A673 (cell line): ENCODE data around the gene UVRAG. TPM values are rescaled to one million over a fixed set of nuclear protein-coding genes. Genes with fewer than 3 reads are reported as not detected.

Experiments used
- BruUV-seq: library from RNA; stranded (reverse); fragments of 400-500 nt; replicated peaks from 2 replicates; lab custom pipeline; 2021; lab: Mats Ljungman, UMichigan
- CTCF ChIA-PET: fragments of 300-600 bp; sonication (Branson Sonifier 250); formaldehyde crosslinking; loops from one replicate; lab custom pipeline; 2022; ENCODE audit warnings: antibody characterized with exemption; lab: Charles Lee
- POLR2A ChIA-PET: fragments of 300-600 bp; sonication (Branson Sonifier 250); formaldehyde crosslinking; loops from one replicate; lab custom pipeline; 2022; ENCODE audit warnings: antibody characterized with exemption; ENCODE audit not compliant: low non-redundant PET; lab: Charles Lee
- DNase-seq: peaks from one replicate; pipeline ENCODE4 v3.0.0-alpha.2; 2015; ENCODE audit warnings: low spot score
- H3K27ac ChIP-seq: fragments of 200-600 bp; sonication (generic); 2 replicates; pipeline ENCODE4 v1.5.1; 2016; ENCODE audit warnings: mixed run types, low read depth, mild to moderate bottlenecking, mixed read lengths, antibody characterized with exemption, low read length; ENCODE audit not compliant: poor library complexity, severe bottlenecking
- H3K27me3 ChIP-seq: fragments of 200-600 bp; sonication (generic); replicated peaks from 2 replicates; pipeline ENCODE4 v1.6.1; 2017; ENCODE audit warnings: mixed run types, low read depth, mild to moderate bottlenecking, mixed read lengths, antibody characterized with exemption, low read length; ENCODE audit not compliant: insufficient read depth, poor library complexity
- H3K36me3 ChIP-seq: fragments of 200-600 bp; sonication (generic); 2 replicates; pipeline ENCODE4 v1.6.1; 2016; ENCODE audit warnings: mixed run types, mild to moderate bottlenecking, mixed read lengths, antibody characterized with exemption, low read length; ENCODE audit not compliant: insufficient read depth, poor library complexity, severe bottlenecking
- H3K4me1 ChIP-seq: fragments of 200-600 bp; sonication (generic); 2 replicates; pipeline ENCODE4 v1.6.1; 2017; ENCODE audit warnings: mixed run types, mild to moderate bottlenecking, mixed read lengths, antibody characterized with exemption, low read length; ENCODE audit not compliant: insufficient read depth, poor library complexity, severe bottlenecking
- H3K4me3 ChIP-seq: fragments of 200-600 bp; sonication (generic); 2 replicates; pipeline ENCODE4 v1.5.1; 2016; ENCODE audit warnings: low read depth, mixed run types, mild to moderate bottlenecking, mixed read lengths, low read length; ENCODE audit not compliant: poor library complexity, severe bottlenecking
- H3K9me3 ChIP-seq: fragments of 200-600 bp; sonication (generic); 2 replicates; pipeline ENCODE4 v1.6.1; 2016; ENCODE audit warnings: mixed run types, low read depth, mild to moderate bottlenecking, mixed read lengths, antibody characterized with exemption, low read length; ENCODE audit not compliant: poor library complexity, severe bottlenecking
- EZH2 ChIP-seq: fragments of 200-600 bp; sonication (generic); IDR thresholded peaks from 2 replicates; pipeline ENCODE4 v1.6.1; 2017; ENCODE audit warnings: borderline replicate concordance, low read depth, mild to moderate bottlenecking, mixed read lengths, antibody characterized with exemption, low read length; ENCODE audit not compliant: poor library complexity, severe bottlenecking
- intact Hi-C: fragments of 100-400 bp; cut with micrococcal nuclease; formaldehyde crosslinking; loops from one replicate; pipeline ENCODE4 v1.10.0; 2022; ENCODE audit not compliant: unreplicated experiment
- total RNA-seq: library from RNA; stranded (reverse); gene quantifications from 2 replicates; pipeline ENCODE4 v1.2.3, GENCODE V29; 2021
- TF ChIP-seq, protein P1 (sequence below): fragments of 300-800, 200-600 bp; sonication (generic); conservative IDR thresholded peaks from 2 replicates; pipeline ENCODE4 v1.5.1; 2017; ENCODE audit warnings: low read depth, mild to moderate bottlenecking, antibody characterized with exemption, low read length, moderate library complexity, mixed read lengths

Gene UVRAG
- total RNA-seq, 1 experiment from 2014 or later: 21.1 TPM

GRCh38 chr11:75793966-75794365 is 21.0 kb upstream of the UVRAG start:
- POLR2A ChIA-PET: no interaction called here
- no TSS peak for BruUV-seq
- DNase-seq: no peak

DNA sequence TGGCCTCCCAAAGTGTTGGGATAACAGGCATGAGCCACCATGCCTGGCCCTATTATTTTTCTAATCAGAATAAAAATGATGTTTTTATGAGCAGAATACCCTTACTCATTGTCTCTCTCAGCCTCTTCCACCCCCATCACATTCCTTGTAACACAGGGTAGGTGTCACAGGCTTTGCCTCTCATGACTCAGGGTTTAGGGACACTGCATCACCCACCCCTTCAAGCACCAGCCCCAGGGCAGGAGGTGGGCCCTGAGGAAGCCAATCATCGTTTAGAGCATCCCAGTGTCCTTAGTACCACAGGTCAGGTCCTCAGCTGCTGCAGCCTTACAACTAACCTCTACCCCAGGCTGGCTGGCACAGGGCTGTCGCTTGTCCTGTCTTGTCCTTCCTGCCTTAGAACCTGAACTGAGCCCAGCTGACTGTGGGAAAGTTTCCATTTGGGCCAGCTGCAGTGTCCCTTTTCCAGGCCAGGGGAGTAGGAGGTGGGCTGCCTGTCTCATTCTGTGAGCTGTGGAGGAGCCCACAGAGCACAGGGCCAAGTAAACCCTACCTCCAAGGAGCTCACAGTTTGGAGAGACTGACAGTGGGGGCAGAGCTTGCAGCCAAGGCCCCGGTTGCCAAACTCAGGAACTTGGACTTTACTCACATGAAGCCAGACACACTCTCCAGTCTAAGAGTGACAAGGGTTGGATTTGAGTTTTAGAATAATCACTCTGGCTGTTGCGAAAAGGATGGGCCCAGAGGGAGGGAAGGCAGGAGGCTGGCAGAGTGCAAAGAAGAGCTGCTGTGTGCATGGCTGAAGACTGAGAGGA is 19.5 kb upstream of the UVRAG start:
- Histone ChIP-seq H3K27ac (no peak overlapping the region), H3K4me3 (no peak overlapping the region), H3K9me3 (no peaks in the 10 kb centered on the region), H3K4me1 (no peaks in the 10 kb centered on the region), H3K27me3 (no peaks in the 10 kb centered on the region), H3K36me3 (no peaks in the 10 kb centered on the region)
- intact Hi-C loops: no loop called here
- no TSS peak for BruUV-seq
- CTCF ChIA-PET: no interaction called here
- no peak for DNase-seq
- no peak for TF ChIP-seq EZH2
- POLR2A ChIA-PET: no interaction called here

More at GRCh38 chr11:75793966-75794365, 21.0 kb upstream of the UVRAG start:
- intact Hi-C loops: no loop called here
- H3K36me3 ChIP-seq: no peaks in the 10 kb centered on the region
- TF ChIP-seq, protein P1, sequence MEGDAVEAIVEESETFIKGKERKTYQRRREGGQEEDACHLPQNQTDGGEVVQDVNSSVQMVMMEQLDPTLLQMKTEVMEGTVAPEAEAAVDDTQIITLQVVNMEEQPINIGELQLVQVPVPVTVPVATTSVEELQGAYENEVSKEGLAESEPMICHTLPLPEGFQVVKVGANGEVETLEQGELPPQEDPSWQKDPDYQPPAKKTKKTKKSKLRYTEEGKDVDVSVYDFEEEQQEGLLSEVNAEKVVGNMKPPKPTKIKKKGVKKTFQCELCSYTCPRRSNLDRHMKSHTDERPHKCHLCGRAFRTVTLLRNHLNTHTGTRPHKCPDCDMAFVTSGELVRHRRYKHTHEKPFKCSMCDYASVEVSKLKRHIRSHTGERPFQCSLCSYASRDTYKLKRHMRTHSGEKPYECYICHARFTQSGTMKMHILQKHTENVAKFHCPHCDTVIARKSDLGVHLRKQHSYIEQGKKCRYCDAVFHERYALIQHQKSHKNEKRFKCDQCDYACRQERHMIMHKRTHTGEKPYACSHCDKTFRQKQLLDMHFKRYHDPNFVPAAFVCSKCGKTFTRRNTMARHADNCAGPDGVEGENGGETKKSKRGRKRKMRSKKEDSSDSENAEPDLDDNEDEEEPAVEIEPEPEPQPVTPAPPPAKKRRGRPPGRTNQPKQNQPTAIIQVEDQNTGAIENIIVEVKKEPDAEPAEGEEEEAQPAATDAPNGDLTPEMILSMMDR: no peak
- TF ChIP-seq EZH2: no peak
- no peaks in the 10 kb centered on the region for H3K4me1 ChIP-seq
- CTCF ChIA-PET: no interaction called here
- no peak overlapping the region for H3K4me3 ChIP-seq
- H3K9me3 ChIP-seq: no peaks in the 10 kb centered on the region
- no peaks in the 10 kb centered on the region for H3K27me3 ChIP-seq
- H3K27ac ChIP-seq: no peak overlapping the region

DNA sequence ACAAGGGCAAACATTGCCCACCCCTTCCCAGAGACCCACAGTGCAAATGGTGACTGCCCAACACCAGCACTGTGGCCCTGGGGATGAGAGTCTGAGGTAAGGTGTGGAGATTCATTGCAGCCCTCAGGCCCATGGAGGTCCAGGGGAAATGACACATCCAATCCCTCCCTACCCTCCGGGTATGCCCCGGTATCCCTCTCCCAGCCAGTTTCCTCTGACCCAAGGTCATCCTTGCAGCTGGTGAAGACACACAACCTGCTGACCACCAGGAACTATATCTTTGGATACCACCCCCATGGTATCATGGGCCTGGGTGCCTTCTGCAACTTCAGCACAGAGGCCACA is 18.9 kb upstream of the UVRAG start:
- H3K36me3 ChIP-seq: no peaks in the 10 kb centered on the region
- no peaks in the 10 kb centered on the region for H3K4me1 ChIP-seq
- CTCF ChIA-PET: no interaction called here
- no TSS peak for BruUV-seq
- H3K27me3 ChIP-seq: no peaks in the 10 kb centered on the region
- no peak for DNase-seq
- no peaks in the 10 kb centered on the region for H3K9me3 ChIP-seq
- TF ChIP-seq EZH2: no peak
- TF ChIP-seq, protein P1: no peak
- H3K27ac ChIP-seq: no peak overlapping the region
- POLR2A ChIA-PET: no interaction called here
- H3K4me3 ChIP-seq: no peak overlapping the region
- intact Hi-C loops: no loop called here
